ES-I3 (cell line): ENCODE measurements around the gene PIGR.

Experiments used
- H3K36me3 ChIP-seq: 2 replicates; pipeline ENCODE4 v1.6.1; 2013; ENCODE audit warnings: mild to moderate bottlenecking, low read length, control low read depth, moderate library complexity; ENCODE audit not compliant: insufficient read depth
- H3K4me1 ChIP-seq: 2 replicates; pipeline ENCODE4 v1.6.1; 2013; ENCODE audit warnings: mild to moderate bottlenecking, control low read depth, low read length; ENCODE audit not compliant: insufficient read depth
- H3K9ac ChIP-seq: 2 replicates; pipeline ENCODE4 v1.6.1; 2013; ENCODE audit warnings: low read depth, mild to moderate bottlenecking, low read length, moderate library complexity
- H3K9me3 ChIP-seq: 2 replicates; pipeline ENCODE4 v1.6.1; 2013; ENCODE audit warnings: mild to moderate bottlenecking, low read length, moderate library complexity; ENCODE audit not compliant: control insufficient read depth, insufficient read depth

The PIGR gene

GRCh38 chr1:206946261-206946660, at the start of gene PIGR:
PIGR (minus strand) TSS chr1:206946466; CDS start chr1:206940531, 5,935 bp downstream.
- Histone ChIP-seq H3K4me1 (no peaks in the 10 kb centered on the region), H3K9ac (no peak within 1 kb of the TSS), H3K9me3 (no peaks in the 10 kb centered on the region), H3K36me3 (no peaks in the 10 kb centered on the region)

GRCh38 chr1:206992790-206993189, 46.5 kb upstream of the PIGR start:
- Histone ChIP-seq H3K9ac (no peak overlapping the region), H3K4me1 (no peaks in the 10 kb centered on the region), H3K36me3 (no peaks in the 10 kb centered on the region), H3K9me3 (no peaks in the 10 kb centered on the region)

- H3K9ac ChIP-seq = no peak overlapping the region
- H3K36me3 ChIP-seq = no peaks in the 10 kb centered on the region
- peaks cover 16% of the 10 kb centered on the region for H3K4me1 ChIP-seq
- no peaks in the 10 kb centered on the region for H3K9me3 ChIP-seq
Observed at GRCh38 chr1:206987873-206988272, 41.6 kb upstream of the PIGR start.

- Histone ChIP-seq H3K9me3 (no peaks in the 10 kb centered on the region), H3K4me1 (peaks cover 16% of the 10 kb centered on the region), H3K36me3 (no peaks in the 10 kb centered on the region), H3K9ac (no peak overlapping the region)
Observed at GRCh38 chr1:206986885-206987284, 40.6 kb upstream of the PIGR start.

- Histone ChIP-seq H3K4me1 (peaks cover 16% of the 10 kb centered on the region), H3K9me3 (no peaks in the 10 kb centered on the region), H3K9ac (no peak overlapping the region), H3K36me3 (no peaks in the 10 kb centered on the region)
Observed at GRCh38 chr1:206986402-206986801, 40.1 kb upstream of the PIGR start.

GRCh38 chr1:206985162-206985749, 39.0 kb upstream of the PIGR start:
- H3K9ac ChIP-seq = no peak overlapping the region; the same call in 1 of the 2 replicates
- peaks cover 16% of the 10 kb centered on the region for H3K4me1 ChIP-seq
- H3K36me3 ChIP-seq = no peaks in the 10 kb centered on the region
- no peaks in the 10 kb centered on the region for H3K9me3 ChIP-seq

GRCh38 chr1:206982216-206982615, 36.0 kb upstream of the PIGR start:
- Histone ChIP-seq H3K36me3 (no peaks in the 10 kb centered on the region), H3K9ac (no peak overlapping the region), H3K9me3 (no peaks in the 10 kb centered on the region), H3K4me1 (peaks cover 21% of the 10 kb centered on the region)

- no peak overlapping the region for H3K9ac ChIP-seq
Observed at GRCh38 chr1:206979379-206980043, 33.2 kb upstream of the PIGR start.

GRCh38 chr1:206978259-206978658, 32.0 kb upstream of the PIGR start:
- Histone ChIP-seq H3K9ac (no peak overlapping the region), H3K9me3 (no peaks in the 10 kb centered on the region), H3K36me3 (no peaks in the 10 kb centered on the region), H3K4me1 (peaks cover 5% of the 10 kb centered on the region; the same call in 1 of the 2 replicates)

More at GRCh38 chr1:206979379-206980043, 33.2 kb upstream of the PIGR start:
- H3K4me1 ChIP-seq = peaks cover 5% of the 10 kb centered on the region; the same call in 1 of the 2 replicates
- H3K9me3 ChIP-seq = no peaks in the 10 kb centered on the region
- no peaks in the 10 kb centered on the region for H3K36me3 ChIP-seq

- no peaks in the 10 kb centered on the region for H3K9me3 ChIP-seq
- no peaks in the 10 kb centered on the region for H3K36me3 ChIP-seq
- no peak overlapping the region for H3K9ac ChIP-seq
- H3K4me1 ChIP-seq = peaks cover 5% of the 10 kb centered on the region; the same call in 1 of the 2 replicates
Observed at GRCh38 chr1:206975306-206975705, 29.0 kb upstream of the PIGR start.

- H3K9me3 ChIP-seq = no peaks in the 10 kb centered on the region
- no peak overlapping the region for H3K9ac ChIP-seq
- no peaks in the 10 kb centered on the region for H3K4me1 ChIP-seq
- H3K36me3 ChIP-seq = no peaks in the 10 kb centered on the region
Observed at GRCh38 chr1:206974140-206974539, 27.9 kb upstream of the PIGR start.

- Histone ChIP-seq H3K9me3 (no peaks in the 10 kb centered on the region), H3K36me3 (no peaks in the 10 kb centered on the region), H3K9ac (no peak overlapping the region), H3K4me1 (no peaks in the 10 kb centered on the region)
Observed at GRCh38 chr1:206972728-206973127, 26.5 kb upstream of the PIGR start.

GRCh38 chr1:206971029-206971655, 24.9 kb upstream of the PIGR start:
- no peaks in the 10 kb centered on the region for H3K36me3 ChIP-seq
- H3K9ac ChIP-seq = no peak overlapping the region
- H3K4me1 ChIP-seq = no peaks in the 10 kb centered on the region
- no peaks in the 10 kb centered on the region for H3K9me3 ChIP-seq

GRCh38 chr1:206970446-206970845, 24.2 kb upstream of the PIGR start, which contains the start of gene FCAMR:
FCAMR (minus strand) TSS chr1:206970460; CDS start chr1:206970125, 335 bp downstream.
- H3K9ac ChIP-seq = no peak within 1 kb of the TSS

GRCh38 chr1:206969090-206969489, 22.8 kb upstream of the PIGR start:
- Histone ChIP-seq H3K9ac (no peak overlapping the region), H3K4me1 (no peaks in the 10 kb centered on the region), H3K9me3 (peaks cover 2% of the 10 kb centered on the region; the same call in 1 of the 2 replicates), H3K36me3 (no peaks in the 10 kb centered on the region)

More at GRCh38 chr1:206970446-206970845, 24.2 kb upstream of the PIGR start, which contains the start of gene FCAMR:
- no peaks in the 10 kb centered on the region for H3K36me3 ChIP-seq
- no peaks in the 10 kb centered on the region for H3K9me3 ChIP-seq
- no peaks in the 10 kb centered on the region for H3K4me1 ChIP-seq
